GM23338 (cell line): ENCODE data around the gene CLDN19. TPM values are rescaled to one million over a fixed set of nuclear protein-coding genes. Genes with fewer than 3 reads are reported as not detected.
A peak's percentile ranks its signal among the peaks of the same experiment; 100 is the strongest.

Experiments
- ATAC-seq: fragments of 200-7000 bp; cut with Tn5 transposase; 3 replicates; pipeline ENCODE4 v1.9.1; 2020
- DNase-seq: peaks from one replicate; pipeline ENCODE4 v3.0.0-alpha.2; 2015; ENCODE audit warnings: low spot score
- H2AFZ ChIP-seq: fragments of 200-600 bp; sonication (generic); 2 replicates; pipeline ENCODE4 v1.8.0; 2016; ENCODE audit warnings: antibody characterized with exemption, mild to moderate bottlenecking, moderate library complexity
- H3F3A ChIP-seq: fragments of 200-600 bp; sonication (generic); replicated peaks from 2 replicates; pipeline ENCODE4 v1.8.0; 2017; ENCODE audit warnings: antibody characterized with exemption, mixed run types, low read depth
- H3K27ac ChIP-seq: fragments of 200-600 bp; sonication (generic); 2 replicates; pipeline ENCODE4 v1.6.1; 2016; ENCODE audit warnings: low read depth
- H3K27me3 ChIP-seq: fragments of 200-600 bp; sonication (generic); 2 replicates; pipeline ENCODE4 v1.8.0; 2016; ENCODE audit warnings: mild to moderate bottlenecking, mixed run types, moderate library complexity; ENCODE audit not compliant: insufficient read depth
- H3K36me3 ChIP-seq: fragments of 200-600 bp; sonication (generic); 2 replicates; pipeline ENCODE4 v1.8.0; 2016; ENCODE audit warnings: mild to moderate bottlenecking; ENCODE audit not compliant: insufficient read depth
- H3K4me1 ChIP-seq: fragments of 200-600 bp; sonication (generic); 2 replicates; pipeline ENCODE4 v1.8.0; 2016; ENCODE audit warnings: mild to moderate bottlenecking, moderate library complexity; ENCODE audit not compliant: insufficient read depth
- H3K4me2 ChIP-seq: fragments of 200-600 bp; sonication (generic); 2 replicates; pipeline ENCODE4 v1.7.1; 2017; ENCODE audit warnings: mixed run types
- H3K4me3 ChIP-seq: fragments of 200-600 bp; sonication (generic); 2 replicates; pipeline ENCODE4 v1.6.1; 2016; ENCODE audit warnings: mixed run types
- H3K79me2 ChIP-seq: fragments of 200-600 bp; sonication (generic); replicated peaks from 2 replicates; pipeline ENCODE4 v1.8.0; 2017; ENCODE audit warnings: mild to moderate bottlenecking; ENCODE audit not compliant: insufficient read depth
- H3K9me2 ChIP-seq: fragments of 200-600 bp; sonication (generic); 2 replicates; pipeline ENCODE4 v1.8.0; 2017; ENCODE audit not compliant: insufficient read depth
- H4K20me1 ChIP-seq: fragments of 200-600 bp; sonication (generic); replicated peaks from 2 replicates; pipeline ENCODE4 v1.8.0; 2017; ENCODE audit warnings: mild to moderate bottlenecking; ENCODE audit not compliant: insufficient read depth
- H3K27ac Mint-ChIP-seq: 2 replicates; pipeline ENCODE4 v1.8.0; 2020; ENCODE audit warnings: inconsistent platforms, mild to moderate bottlenecking, moderate library complexity, mixed read lengths
- H3K27me3 Mint-ChIP-seq: 3 replicates; pipeline ENCODE4 v1.8.0; 2022; ENCODE audit warnings: low read depth, mild to moderate bottlenecking, moderate library complexity, mixed read lengths, inconsistent platforms; ENCODE audit not compliant: insufficient read depth, poor library complexity
- H3K36me3 Mint-ChIP-seq: 3 replicates; pipeline ENCODE4 v1.8.0; 2021; ENCODE audit warnings: low read depth, mild to moderate bottlenecking, inconsistent platforms, moderate library complexity, mixed read lengths
- H3K4me1 Mint-ChIP-seq: 3 replicates; pipeline ENCODE4 v1.8.0; 2020; ENCODE audit warnings: mild to moderate bottlenecking, inconsistent platforms, mixed read lengths
- H3K4me3 Mint-ChIP-seq: 3 replicates; pipeline ENCODE4 v1.8.0; 2021; ENCODE audit warnings: moderate library complexity, mild to moderate bottlenecking, inconsistent platforms, mixed read lengths
- H3K9me3 Mint-ChIP-seq: 3 replicates; pipeline ENCODE4 v1.8.0; 2020; ENCODE audit warnings: moderate library complexity, mild to moderate bottlenecking, inconsistent platforms, mixed read lengths
- CREB1 ChIP-seq: fragments of 250-450 bp; sonication (Bioruptor Pico); IDR thresholded peaks from 2 replicates; pipeline ENCODE4 v1.5.0; 2020; ENCODE audit warnings: low read depth, mild to moderate bottlenecking, moderate library complexity
- CTCF ChIP-seq, 2 experiments: fragments of 200-600 bp in 1 of 2; sonication (generic) in 1 of 2; conservative IDR thresholded peaks; 2 replicates each; pipeline versions ENCODE4 v1.5.1 to v1.6.1; 2016 to 2017; ENCODE audit warnings: antibody characterized with exemption in 2 of 2, low read depth in 2 of 2, mild to moderate bottlenecking in 2 of 2, moderate library complexity in 1 of 2
- ETS1 ChIP-seq: IDR thresholded peaks from 2 replicates; pipeline ENCODE4 v1.6.1; 2016; ENCODE audit warnings: antibody characterized with exemption
- EZH2 ChIP-seq: fragments of 200-600 bp; sonication (generic); IDR thresholded peaks from one replicate; pipeline ENCODE4 v1.8.0; 2017; ENCODE audit warnings: antibody characterized with exemption, mild to moderate bottlenecking, low read depth; ENCODE audit not compliant: unreplicated experiment
- EZH2phosphoT487 ChIP-seq: fragments of 200-600 bp; sonication (generic); IDR thresholded peaks from one replicate; pipeline ENCODE4 v1.8.1; 2018; ENCODE audit warnings: antibody characterized with exemption; ENCODE audit not compliant: unreplicated experiment
- JUNB ChIP-seq: IDR thresholded peaks from one replicate; pipeline ENCODE4 v1.6.1; 2016; ENCODE audit warnings: antibody characterized with exemption; ENCODE audit not compliant: unreplicated experiment
- NANOG ChIP-seq: IDR thresholded peaks from 2 replicates; pipeline ENCODE4 v1.6.1; 2016; ENCODE audit warnings: antibody characterized with exemption, borderline replicate concordance
- POLR2AphosphoS5 ChIP-seq: IDR thresholded peaks from 2 replicates; pipeline ENCODE4 v1.6.1; 2016; ENCODE audit warnings: antibody characterized with exemption, low read depth
- REST ChIP-seq: IDR thresholded peaks from one replicate; pipeline ENCODE4 v1.6.1; 2018; ENCODE audit warnings: antibody characterized with exemption; ENCODE audit not compliant: unreplicated experiment
- STAT1 ChIP-seq: IDR thresholded peaks from one replicate; pipeline ENCODE4 v1.6.1; 2016; ENCODE audit warnings: antibody characterized with exemption; ENCODE audit not compliant: unreplicated experiment
- ZNF114 ChIP-seq: fragments of 250-450 bp; sonication (Bioruptor Pico); IDR thresholded peaks from 2 replicates; pipeline ENCODE4 v1.5.0; 2020; ENCODE audit warnings: mild to moderate bottlenecking, moderate library complexity
- ZNF331 ChIP-seq: fragments of 250-450 bp; sonication (Bioruptor Pico); IDR thresholded peaks from 2 replicates; pipeline ENCODE4 v1.5.0; 2020; ENCODE audit warnings: low read depth, mild to moderate bottlenecking, moderate library complexity
- polyA plus RNA-seq: library from polyadenylated mRNA; unstranded; fragments of >200 nt; fragmentation: Nextera tagmentation; extraction: Ambion mirVana; gene quantifications from 2 replicates; pipeline ENCODE4 v1.2.1, GENCODE V29; 2016
- total RNA-seq: library from RNA; depleted of rRNA; stranded (reverse); fragments of >200 nt; shearing (Covaris generic); gene quantifications from 2 replicates; pipeline ENCODE4 v1.2.3, GENCODE V29; 2014

The CLDN19 gene
- total and polyA plus RNA-seq, 2 experiments from 2014 or later = 2.6 to 12.8 TPM

GRCh38 chr1:42766741-42767509 lies 26.9 kb upstream of the CLDN19 start, which contains the start of the genes C1orf50 and P3H1:
C1orf50 (plus strand) TSS chr1:42767249; CDS start chr1:42767312, 63 bp downstream.
P3H1 (minus strand) TSS chr1:42767028; CDS start chr1:42766971, 57 bp downstream.
- DNase-seq (peak; percentile 100), ATAC-seq (peak; percentile 86)
- Mint-ChIP-seq H3K4me1 (peaks cover 10% of the 10 kb centered on the region), H3K27ac (peak within 1 kb of the TSS; percentile 84), H3K4me3 (no peak within 1 kb of the TSS; the same call in 2 of the 3 replicates), H3K36me3 (peaks cover 27% of the 10 kb centered on the region), H3K27me3 (peaks cover 13% of the 10 kb centered on the region), H3K9me3 (no peaks in the 10 kb centered on the region)
- Histone ChIP-seq H3K4me1 (peaks cover 24% of the 10 kb centered on the region), H4K20me1 (no peaks in the 10 kb centered on the region; the same call in 1 of the 2 replicates), H3K9me2 (no peaks in the 10 kb centered on the region), H3K79me2 (peaks cover 72% of the 10 kb centered on the region), H3K36me3 (no peaks in the 10 kb centered on the region; the same call in 1 of the 2 replicates), H3K27ac (no peak within 1 kb of the TSS), H2AFZ (peak within 1 kb of the TSS; percentile 85), H3K4me3 (peak within 1 kb of the TSS; percentile 92), H3F3A (no peaks in the 10 kb centered on the region), H3K27me3 (no peaks in the 10 kb centered on the region), H3K4me2 (peak within 1 kb of the TSS; percentile 83)
- peak; percentile 92 for TF ChIP-seq POLR2AphosphoS5
- TF ChIP-seq REST = no peak

- Histone ChIP-seq H3K27ac (no peak overlapping the region), H3F3A (no peaks in the 10 kb centered on the region), H3K27me3 (no peaks in the 10 kb centered on the region), H3K36me3 (peaks cover 7% of the 10 kb centered on the region; the same call in 1 of the 2 replicates), H3K4me3 (peak overlapping the region; percentile 92), H4K20me1 (no peaks in the 10 kb centered on the region; the same call in 1 of the 2 replicates), H2AFZ (peak overlapping the region; percentile 76; the same call in 1 of the 2 replicates), H3K4me1 (peaks cover 24% of the 10 kb centered on the region), H3K79me2 (peaks cover 65% of the 10 kb centered on the region), H3K9me2 (no peaks in the 10 kb centered on the region), H3K4me2 (peak overlapping the region; percentile 83)
- Mint-ChIP-seq H3K36me3 (peaks cover 35% of the 10 kb centered on the region), H3K27me3 (peaks cover 13% of the 10 kb centered on the region), H3K27ac (peak overlapping the region; percentile 65), H3K9me3 (no peaks in the 10 kb centered on the region), H3K4me3 (no peak overlapping the region), H3K4me1 (peaks cover 10% of the 10 kb centered on the region)
- peak; percentile 81 for DNase-seq
- ATAC-seq = peak; percentile 34
- 0 out of 2 replicates have a peak, but pooled peaks have one; percentile 28 for TF ChIP-seq CREB1 (CRISPR knock-in tag)
- TF ChIP-seq JUNB = no peak
- no peak for TF ChIP-seq STAT1
- no peak for TF ChIP-seq ETS1
- TF ChIP-seq CTCF (conservative IDR thresholded peaks at IDR 0.05; ENCODE audit: low read depth in 2 of 2) = peak; percentile 47 to 65
- TF ChIP-seq EZH2phosphoT487 = no peak
- no peak for TF ChIP-seq POLR2AphosphoS5
- no peak for TF ChIP-seq NANOG
- no peak for TF ChIP-seq ZNF331 (CRISPR knock-in tag)
- no peak for TF ChIP-seq EZH2
- no peak for TF ChIP-seq ZNF114
Measured at GRCh38 chr1:42765832-42766740, 26.1 kb upstream of the CLDN19 start.
